Gastrocnemius medialis (tissue), 4 donors: ENCODE results near the gene GUK1. TPM values are rescaled to one million over a fixed set of nuclear protein-coding genes. Genes with fewer than 3 reads are reported as not detected.
A peak's percentile ranks its signal among the peaks of the same experiment; 100 is the strongest.

Experiments
- ATAC-seq, 2 donors: fragments of 150-250 bp; one replicate each; pipeline ENCODE4 v1.9.1; 2016
- DNase-seq, 2 donors: peaks; one replicate each; pipeline ENCODE4 v3.0.0-alpha.2; 2019
- H3K27ac ChIP-seq, 4 donors: fragments of 200-600 bp; sonication (generic); 1 replicate in 1 of 4; 2 replicates in 3 of 4; pipeline ENCODE4 v1.5.1; 2016 to 2018; ENCODE audit warnings: mild to moderate bottlenecking in 2 of 4, moderate library complexity in 1 of 4
- H3K27me3 ChIP-seq, 3 donors: fragments of 200-600 bp; sonication (generic) in 2 of 3; 1 replicate in 1 of 3; 2 replicates in 2 of 3; pipeline versions ENCODE4 v1.5.1 to v1.6.0; 2016 to 2019; ENCODE audit warnings: mild to moderate bottlenecking in 1 of 3, moderate library complexity in 1 of 3
- H3K36me3 ChIP-seq, 2 donors: fragments of 200-600 bp; sonication (generic) in 1 of 2; one replicate each; pipeline ENCODE4 v1.5.1; 2017 to 2018
- H3K4me1 ChIP-seq, 2 donors: fragments of 200-600 bp; sonication (generic) in 1 of 2; one replicate each; pipeline ENCODE4 v1.5.1; 2016 to 2017; ENCODE audit warnings: mild to moderate bottlenecking in 2 of 2
- H3K4me3 ChIP-seq, 4 donors: fragments of 200-600 bp; sonication (generic) in 3 of 4; 1 replicate in 1 of 4; 2 replicates in 3 of 4; pipeline ENCODE4 v1.5.1; 2016 to 2019; ENCODE audit warnings: mild to moderate bottlenecking in 2 of 4
- H3K9me3 ChIP-seq, 3 donors: fragments of 200-600 bp; sonication (generic) in 2 of 3; 1 replicate in 1 of 3; 2 replicates in 2 of 3; pipeline ENCODE4 v1.5.1; 2016 to 2019
- POLR2A ChIP-seq, 2 donors: fragments of 450-650 bp; IDR thresholded peaks; one replicate each; pipeline ENCODE4 v1.6.1; 2017; ENCODE audit warnings: antibody characterized with exemption in 2 of 2, mild to moderate bottlenecking in 2 of 2, moderate library complexity in 2 of 2
- in situ Hi-C, 4 donors: fragments of 200-750 bp; cut with MboI; loops; one replicate each; pipeline versions ENCODE4 v1.15.0 to v1.8.0; 2017; ENCODE audit warnings: low sequenced_read_pairs in 4 of 4
- intact Hi-C: fragments of 100-400 bp; cut with DNase I; formaldehyde crosslinking; loops from one replicate; pipeline ENCODE4 v1.15.1; 2023; ENCODE audit warnings: low total_unique reads
- total RNA-seq, 4 donors: library from RNA; depleted of rRNA; stranded (reverse); fragments of >200 nt; gene quantifications; one replicate each; pipeline versions ENCODE4 v1.1.0 to v1.2.3, GENCODE V29; 2016
- TF ChIP-seq, protein P1 (sequence below), 5 experiments: fragments of 450-650 bp in 3 of 5; fragments of 200-600 bp in 2 of 5; sonication (generic) in 2 of 5; IDR thresholded peaks in 4 of 5; conservative IDR thresholded peaks in 1 of 5; 1 replicate in 4 of 5; 2 replicates in 1 of 5; pipeline ENCODE4 v1.5.1; 2016 to 2019; ENCODE audit warnings: antibody characterized with exemption in 5 of 5, mild to moderate bottlenecking in 3 of 5, moderate library complexity in 3 of 5

The GUK1 gene
- total RNA-seq, 4 donors from 2014 or later = 161 to 230 (median 183) TPM

DNA sequence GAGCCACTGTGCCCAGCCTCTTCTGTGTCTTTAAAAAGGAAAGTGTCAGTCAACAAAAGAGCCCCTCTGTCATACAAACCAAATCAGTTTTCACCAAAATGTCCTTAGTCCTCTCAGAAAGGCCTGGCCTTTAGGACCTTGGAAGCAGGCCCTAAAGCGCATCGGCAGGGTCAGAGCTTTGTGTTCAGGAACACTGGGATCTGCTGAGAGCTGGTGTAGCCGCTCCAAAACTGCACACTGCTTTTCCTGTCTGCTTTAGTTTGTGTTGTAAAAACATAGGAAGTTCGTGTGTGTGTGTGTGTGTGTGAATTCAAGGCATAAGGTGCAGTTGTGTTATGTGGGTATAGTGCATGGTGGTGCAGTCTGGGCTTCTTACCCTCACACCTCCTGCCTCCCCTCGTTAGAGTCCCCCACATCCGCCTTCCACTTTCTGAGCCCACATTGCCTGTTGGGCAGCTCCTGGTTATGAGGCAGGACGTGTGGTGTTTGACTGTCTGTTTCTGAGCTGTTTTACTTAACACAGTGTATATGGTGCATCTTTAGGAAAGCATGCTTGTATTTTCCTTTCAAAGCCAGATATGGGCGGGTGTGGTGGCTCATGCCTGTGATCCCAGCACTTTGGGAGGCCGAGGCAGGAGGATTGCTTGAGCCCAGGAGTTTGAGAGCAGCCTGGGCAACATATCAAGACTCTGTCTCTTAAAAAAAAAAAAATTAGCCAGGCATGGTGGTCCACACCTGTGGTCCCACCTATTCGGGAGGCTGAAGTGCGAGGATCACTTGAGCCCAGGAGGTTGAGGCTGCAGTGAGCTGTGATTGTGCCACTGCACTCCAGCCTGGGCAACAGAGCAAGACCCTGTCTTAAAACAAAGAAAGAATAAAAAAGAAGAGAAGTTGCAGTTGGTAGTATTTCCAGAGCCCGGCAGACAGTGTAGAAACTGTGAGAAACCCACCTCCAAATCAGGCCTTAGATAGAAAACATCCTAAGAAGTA lies 37.9 kb downstream of the GUK1 start:
- ATAC-seq (no peak), DNase-seq (no peak)
- TF ChIP-seq, protein P1, sequence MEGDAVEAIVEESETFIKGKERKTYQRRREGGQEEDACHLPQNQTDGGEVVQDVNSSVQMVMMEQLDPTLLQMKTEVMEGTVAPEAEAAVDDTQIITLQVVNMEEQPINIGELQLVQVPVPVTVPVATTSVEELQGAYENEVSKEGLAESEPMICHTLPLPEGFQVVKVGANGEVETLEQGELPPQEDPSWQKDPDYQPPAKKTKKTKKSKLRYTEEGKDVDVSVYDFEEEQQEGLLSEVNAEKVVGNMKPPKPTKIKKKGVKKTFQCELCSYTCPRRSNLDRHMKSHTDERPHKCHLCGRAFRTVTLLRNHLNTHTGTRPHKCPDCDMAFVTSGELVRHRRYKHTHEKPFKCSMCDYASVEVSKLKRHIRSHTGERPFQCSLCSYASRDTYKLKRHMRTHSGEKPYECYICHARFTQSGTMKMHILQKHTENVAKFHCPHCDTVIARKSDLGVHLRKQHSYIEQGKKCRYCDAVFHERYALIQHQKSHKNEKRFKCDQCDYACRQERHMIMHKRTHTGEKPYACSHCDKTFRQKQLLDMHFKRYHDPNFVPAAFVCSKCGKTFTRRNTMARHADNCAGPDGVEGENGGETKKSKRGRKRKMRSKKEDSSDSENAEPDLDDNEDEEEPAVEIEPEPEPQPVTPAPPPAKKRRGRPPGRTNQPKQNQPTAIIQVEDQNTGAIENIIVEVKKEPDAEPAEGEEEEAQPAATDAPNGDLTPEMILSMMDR (IDR thresholded peaks at IDR 0.05 in 4 of 5, conservative IDR thresholded peaks at IDR 0.05 in 1 of 5) = no peak
- no peak for TF ChIP-seq POLR2A (IDR thresholded peaks at IDR 0.05)
- Histone ChIP-seq H3K36me3 (peaks cover 0 to 10% of the 10 kb centered on the region in 2 donors), H3K9me3 (no peaks in the 10 kb centered on the region), H3K4me1 (peaks cover 13% of the 10 kb centered on the region in 2 donors), H3K27me3 (no peaks in the 10 kb centered on the region), H3K27ac (peak overlapping the region in 2 of 4 donors; percentile 25 to 46), H3K4me3 (no peak overlapping the region)
- in situ Hi-C loops (no loop called here), intact Hi-C loops (no loop called here)

DNA sequence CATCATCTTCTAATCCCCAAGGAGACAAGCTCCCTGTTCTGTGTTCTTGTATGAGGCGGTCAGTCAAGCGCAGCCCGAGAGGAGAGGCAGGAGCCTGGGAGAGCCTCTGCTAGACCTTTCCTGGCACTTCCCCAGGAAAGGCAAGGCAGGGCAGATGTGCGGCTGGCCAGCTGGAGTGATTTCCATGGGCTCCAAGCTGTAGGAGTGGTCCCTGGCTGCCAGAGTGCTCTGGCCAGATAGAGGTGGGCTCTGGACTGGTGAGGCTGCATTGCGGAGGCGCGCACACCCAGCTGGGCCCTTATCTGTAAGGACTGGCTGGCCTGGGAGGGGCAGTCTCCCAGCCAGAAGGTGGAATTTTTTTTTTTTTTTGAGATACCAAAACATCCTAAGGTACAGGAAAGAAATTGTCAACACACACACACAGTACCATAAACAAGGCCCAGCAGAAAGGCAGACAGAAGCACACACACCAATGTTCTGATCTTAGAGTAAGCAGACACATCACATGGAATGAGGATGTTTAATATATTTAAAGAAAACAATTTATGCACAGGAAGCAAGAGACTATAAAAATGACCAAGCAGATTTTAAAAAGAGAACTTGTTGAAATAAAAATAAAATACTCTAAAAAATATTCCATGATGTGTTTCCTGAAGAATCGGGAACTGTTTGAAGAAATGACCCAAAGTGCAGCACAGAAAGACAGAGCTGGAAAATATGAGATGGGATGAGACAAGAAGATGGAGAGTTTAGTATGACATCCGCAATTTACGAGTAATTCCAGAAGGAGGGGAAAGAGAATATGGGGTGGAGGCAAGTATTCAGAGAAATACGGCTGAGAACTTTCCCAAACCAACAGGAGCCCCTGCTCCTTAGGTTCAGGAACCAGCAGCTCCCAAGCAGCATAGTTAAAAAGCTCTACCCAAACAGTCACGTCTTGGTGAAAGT lies 38.9 kb downstream of the GUK1 start:
- DNase-seq = no peak
- ATAC-seq = no peak

DNA sequence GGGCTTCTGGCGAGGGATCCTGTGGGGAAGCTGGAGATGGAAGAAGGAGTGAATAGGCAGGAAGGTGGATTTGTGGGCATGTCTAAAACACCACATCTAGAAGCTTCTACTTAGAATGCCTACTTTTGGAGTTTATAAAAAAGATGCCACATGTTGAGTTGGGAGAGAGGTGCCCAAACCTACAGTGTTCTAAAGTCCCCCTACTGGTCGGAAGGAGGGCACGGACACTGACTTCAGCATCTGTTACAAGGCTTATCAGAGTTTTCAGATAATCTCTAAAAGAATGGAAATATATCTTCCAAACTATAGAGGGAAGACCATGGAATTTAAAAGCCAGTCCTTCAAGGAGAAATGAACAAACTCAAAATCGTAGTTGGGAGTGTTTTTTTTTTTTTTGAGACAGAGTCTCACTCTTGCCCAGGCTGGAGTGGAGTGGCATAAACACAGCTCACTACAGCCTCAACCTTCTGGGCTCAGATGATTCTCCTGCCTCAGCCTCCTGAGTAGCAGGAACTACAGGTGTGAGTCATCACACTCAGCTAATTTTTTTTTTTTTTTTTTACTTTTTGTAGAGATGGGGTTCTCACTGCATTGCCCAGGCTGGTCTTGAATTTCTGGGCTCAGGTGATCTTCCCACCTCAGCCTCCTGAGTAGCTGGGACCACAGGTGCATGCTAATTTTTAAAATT lies 40.3 kb downstream of the GUK1 start:
- DNase-seq (no peak), ATAC-seq (no peak)
- H3K4me3 ChIP-seq = no peak overlapping the region
- in situ Hi-C loops (no loop called here), intact Hi-C loops (loop anchor here (5.0 kb wide), 1 partner anchor 48 kb away; no protein-coding TSS in a partner anchor)
- no peaks in the 10 kb centered on the region for H3K9me3 ChIP-seq
- peaks cover 13% of the 10 kb centered on the region in 2 donors for H3K4me1 ChIP-seq
- peaks cover 0 to 2% of the 10 kb centered on the region in 2 donors for H3K36me3 ChIP-seq
- H3K27me3 ChIP-seq = no peaks in the 10 kb centered on the region
- H3K27ac ChIP-seq = peak overlapping the region; percentile 61 to 69 (median 66)
- TF ChIP-seq, protein P1 (IDR thresholded peaks at IDR 0.05 in 4 of 5, conservative IDR thresholded peaks at IDR 0.05 in 1 of 5) = peak in 1 of 5 experiments; percentile 32
- no peak for TF ChIP-seq POLR2A (IDR thresholded peaks at IDR 0.05)

More for the DNA sequence above, 38.9 kb downstream of the GUK1 start:
- intact Hi-C loops = no loop called here
- Histone ChIP-seq H3K27ac (peak overlapping the region in 3 of 4 donors; percentile 19 to 46 (median 25)), H3K4me3 (no peak overlapping the region), H3K9me3 (no peaks in the 10 kb centered on the region), H3K4me1 (peaks cover 13% of the 10 kb centered on the region in 2 donors), H3K27me3 (no peaks in the 10 kb centered on the region), H3K36me3 (peaks cover 0 to 10% of the 10 kb centered on the region in 2 donors)
- TF ChIP-seq, protein P1 (IDR thresholded peaks at IDR 0.05 in 4 of 5, conservative IDR thresholded peaks at IDR 0.05 in 1 of 5) = no peak
- no peak for TF ChIP-seq POLR2A (IDR thresholded peaks at IDR 0.05)
- in situ Hi-C loops = no loop called here
